GM23248 (cell line): Measurements from ENCODE around the gene ATP6V0E1.
"Not testable (repeated sequence)": the region's sequence is repeated elsewhere in the genome, so short reads cannot be mapped to it uniquely, and the experiment has no call there.

Experiments used
- EZH2 ChIP-seq: fragments of 200-600 bp; sonication (generic); IDR thresholded peaks from 2 replicates; pipeline ENCODE4 v1.6.1; 2018; ENCODE audit warnings: antibody characterized with exemption, mild to moderate bottlenecking; ENCODE audit not compliant: insufficient read depth, poor library complexity, severe bottlenecking
- EZH2phosphoT487 ChIP-seq: fragments of 200-600 bp; sonication (generic); IDR thresholded peaks from 2 replicates; pipeline ENCODE4 v1.6.1; 2018; ENCODE audit warnings: antibody characterized with exemption, moderate library complexity, mild to moderate bottlenecking, low read depth; ENCODE audit not compliant: insufficient read depth

DNA sequence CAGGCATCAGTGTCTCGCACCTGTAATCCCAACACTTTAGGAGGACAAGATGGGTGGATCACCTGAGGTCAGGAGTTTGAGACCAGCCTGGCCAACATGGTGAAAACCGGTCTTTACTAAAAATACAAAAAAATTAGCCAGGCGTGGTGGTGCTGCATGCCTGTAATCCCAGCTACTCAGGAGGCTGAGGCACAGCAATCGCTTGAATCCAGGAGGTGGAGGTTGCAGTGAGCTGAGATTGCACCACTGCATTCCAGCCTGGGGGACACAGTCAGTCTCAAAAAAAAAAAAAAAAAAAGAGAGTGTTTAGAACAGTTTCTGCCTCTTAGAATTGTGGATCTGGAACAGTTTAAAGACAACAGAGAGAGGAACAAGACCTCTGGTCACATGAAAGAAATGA is 92.9 kb downstream of the ATP6V0E1 start:
- not testable (repeated sequence) for TF ChIP-seq EZH2phosphoT487, EZH2
